Muscle of back (tissue), 13 donors: ENCODE results near the gene DHDH. TPM values are rescaled to one million over a fixed set of nuclear protein-coding genes. Genes with fewer than 3 reads are reported as not detected.
A peak's percentile ranks its signal among the peaks of the same experiment; 100 is the strongest.
"Not testable (repeated sequence)": the region's sequence is repeated elsewhere in the genome, so short reads cannot be mapped to it uniquely, and the experiment has no call there.

Experiments
- DNase-seq, 3 donors: peaks; one replicate each; pipeline versions ENCODE4 v3.0.0 to v3.0.0-alpha.2; 2013
- long read RNA-seq, 9 donors: transcript quantifications; one replicate each; lab custom pipeline, GENCODE V29; 2026
- polyA plus RNA-seq, 10 donors: library from polyadenylated mRNA; unstranded; fragments of 120-200 nt; gene quantifications; one replicate each; pipeline ENCODE4 v1.2.1, GENCODE V29; 2013; ENCODE audit not compliant: insufficient read length in 10 of 10

The DHDH gene
- polyA plus RNA-seq: under 1 TPM in 9 of 10 donors, not detected in 1; 0.15 to 0.80 (median 0.39) TPM
- long read RNA-seq, donor 1: 0 reads
- long read RNA-seq, donor 2: 0 reads
- long read RNA-seq, donor 3: 0 reads
- long read RNA-seq, donor 4: 0 reads
- long read RNA-seq, donor 5: 0 reads
- long read RNA-seq, donor 6: 0 reads
- long read RNA-seq, donor 7: 0 reads
- long read RNA-seq, donor 8: 0 reads
- long read RNA-seq, donor 9: 0 reads

- peak in 2 of 3 donors; percentile 60 to 84 for DNase-seq
Measured at GRCh38 chr19:48933382-48933932, at the start of gene DHDH. Gene DHDH (plus strand): TSS chr19:48933699. CDS start chr19:48933722, 23 bp downstream.

GRCh38 chr19:48883726-48884125 lies 49.8 kb upstream of the DHDH start:
- no peak for DNase-seq

- DNase-seq: no peak
Measured at GRCh38 chr19:48887861-48888612, 45.5 kb upstream of the DHDH start.

GRCh38 chr19:48889496-48889895 lies 44.0 kb upstream of the DHDH start:
- not testable (repeated sequence) for DNase-seq

- DNase-seq: no peak
Measured at GRCh38 chr19:48890551-48890950, 42.9 kb upstream of the DHDH start.

GRCh38 chr19:48895226-48895625 lies 38.3 kb upstream of the DHDH start:
- DNase-seq: no peak

- DNase-seq: peak in 2 of 3 donors; percentile 37 to 57
Measured at GRCh38 chr19:48896191-48896720, 37.2 kb upstream of the DHDH start.

- DNase-seq: no peak
Measured at GRCh38 chr19:48897181-48897580, 36.3 kb upstream of the DHDH start.

GRCh38 chr19:48899386-48899749 lies 34.1 kb upstream of the DHDH start:
- not testable (repeated sequence) for DNase-seq

GRCh38 chr19:48899781-48900476 lies 33.6 kb upstream of the DHDH start, which contains the start of gene NUCB1:
Gene NUCB1 (plus strand): TSS chr19:48900312. CDS start chr19:48900797, 485 bp downstream.
- peak; percentile 99 to 100 (median 99) for DNase-seq

- peak in 1 of 3 donors; percentile 71 for DNase-seq
Measured at GRCh38 chr19:48900477-48901406, 32.8 kb upstream of the DHDH start.

GRCh38 chr19:48902291-48902690 lies 31.2 kb upstream of the DHDH start:
- DNase-seq: not testable (repeated sequence)

GRCh38 chr19:48903788-48904187 lies 29.7 kb upstream of the DHDH start:
- not testable (repeated sequence) for DNase-seq

GRCh38 chr19:48905664-48906063 lies 27.8 kb upstream of the DHDH start:
- DNase-seq: no peak

- no peak for DNase-seq
Measured at GRCh38 chr19:48906324-48906723, 27.2 kb upstream of the DHDH start.

GRCh38 chr19:48907671-48908070 lies 25.8 kb upstream of the DHDH start:
- no peak for DNase-seq

GRCh38 chr19:48909424-48910077 lies 23.9 kb upstream of the DHDH start:
- DNase-seq: not testable (repeated sequence)

- no peak for DNase-seq
Measured at GRCh38 chr19:48910803-48911202, 22.7 kb upstream of the DHDH start.

GRCh38 chr19:48913114-48913889 lies 20.2 kb upstream of the DHDH start:
- DNase-seq: no peak
